Activated CD8-positive, alpha-beta memory T cell treated with anti-CD3 and anti-CD28 coated beads, Interleukin-2, amount 10 ng/mL, durations not matched to agents 7 days and 5 days (primary cell): ENCODE measurements around the gene ACOT13. TPM values are rescaled to one million over a fixed set of nuclear protein-coding genes. Genes with fewer than 3 reads are reported as not detected.
"Not testable (repeated sequence)": the region's sequence is repeated elsewhere in the genome, so short reads cannot be mapped to it uniquely, and the experiment has no call there.

Experiments used
- ATAC-seq: fragments of 150-1000 bp; cut with Tn5 transposase; one replicate; pipeline ENCODE4 v1.10.0; 2021; ENCODE audit warnings: moderate library complexity
- CTCF ChIA-PET: fragments of 350-600 bp; sonication (Branson Sonifier 250); formaldehyde crosslinking; loops from one replicate; lab custom pipeline; 2021; ENCODE audit warnings: antibody characterized with exemption; lab: Charles Lee
- DNase-seq: peaks from one replicate; pipeline ENCODE4 v3.0.0-alpha.2; 2020
- H3K27ac Mint-ChIP-seq: one replicate; pipeline ENCODE4 v1.8.0; 2021; ENCODE audit warnings: mild to moderate bottlenecking, mixed read lengths
- H3K27me3 Mint-ChIP-seq: one replicate; pipeline ENCODE4 v1.8.0; 2021; ENCODE audit warnings: mixed read lengths
- H3K36me3 Mint-ChIP-seq: one replicate; pipeline ENCODE4 v1.8.0; 2021; ENCODE audit warnings: mild to moderate bottlenecking, mixed read lengths
- H3K4me1 Mint-ChIP-seq: one replicate; pipeline ENCODE4 v1.8.0; 2021; ENCODE audit warnings: mixed read lengths
- H3K4me3 Mint-ChIP-seq: one replicate; pipeline ENCODE4 v1.8.0; 2021; ENCODE audit warnings: mild to moderate bottlenecking, moderate library complexity, mixed read lengths
- H3K9me3 Mint-ChIP-seq: one replicate; pipeline ENCODE4 v1.8.0; 2022; ENCODE audit warnings: low read depth, mixed read lengths
- total RNA-seq, 2 experiments: library from RNA; stranded (reverse); gene quantifications; one replicate each; pipeline ENCODE4 v1.2.3, GENCODE V29; 2021

Gene ACOT13
- total RNA-seq, 2 experiments from 2014 or later: 21.8 to 25.6 TPM

- H3K27ac Mint-ChIP-seq: peak overlapping the region; percentile 98
- peaks cover 47% of the 10 kb centered on the region for H3K4me1 Mint-ChIP-seq
- no peaks in the 10 kb centered on the region for H3K27me3 Mint-ChIP-seq
- ATAC-seq: peak; percentile 58
- H3K9me3 Mint-ChIP-seq: peaks cover 13% of the 10 kb centered on the region
- H3K4me3 Mint-ChIP-seq: peak overlapping the region; percentile 97
- H3K36me3 Mint-ChIP-seq: peaks cover 47% of the 10 kb centered on the region
- peak; percentile 71 for DNase-seq
- CTCF ChIA-PET: interaction anchor here (0.7 to 1.9 kb wide), 9 partner anchors 20 to 235 kb away, joined by 3 to 14 read pairs (median 4); partner anchors contain the start of genes ALDH5A1 and KIAA0319
These were observed 708 bp upstream of the ACOT13 start for GRCh38 chr6:24666097-24666640.

- CTCF ChIA-PET: interaction anchor here (0.6 to 1.9 kb wide), 7 partner anchors 21 to 351 kb away, joined by 3 to 14 read pairs (median 4); partner anchors contain the start of genes ALDH5A1 and KIAA0319
- no peaks in the 10 kb centered on the region for H3K27me3 Mint-ChIP-seq
- peaks cover 14% of the 10 kb centered on the region for H3K9me3 Mint-ChIP-seq
- H3K4me3 Mint-ChIP-seq: peak overlapping the region; percentile 97
- ATAC-seq (no peak), DNase-seq (no peak)
- H3K27ac Mint-ChIP-seq: peak overlapping the region; percentile 98
- H3K36me3 Mint-ChIP-seq: peaks cover 42% of the 10 kb centered on the region
- peaks cover 47% of the 10 kb centered on the region for H3K4me1 Mint-ChIP-seq
These were observed 514 bp downstream of the ACOT13 start for GRCh38 chr6:24667378-24667803.

- Mint-ChIP-seq H3K4me3 (peak overlapping the region; percentile 97), H3K9me3 (peaks cover 20% of the 10 kb centered on the region), H3K4me1 (peaks cover 46% of the 10 kb centered on the region), H3K36me3 (peaks cover 40% of the 10 kb centered on the region), H3K27ac (peak overlapping the region; percentile 31)
- DNase-seq, H3K27me3 Mint-ChIP-seq, CTCF ChIA-PET, ATAC-seq: not testable (repeated sequence)
These were observed 1.5 kb downstream of the ACOT13 start for GRCh38 chr6:24668066-24668996.

- Mint-ChIP-seq H3K27ac (no peak overlapping the region), H3K36me3 (peaks cover 37% of the 10 kb centered on the region), H3K4me1 (peaks cover 39% of the 10 kb centered on the region), H3K27me3 (no peaks in the 10 kb centered on the region), H3K4me3 (peak overlapping the region; percentile 97), H3K9me3 (peaks cover 23% of the 10 kb centered on the region)
- CTCF ChIA-PET: interaction anchor here (1.1 kb wide), 1 partner anchor 23 kb away, joined by 4 read pairs; the partner anchor contains the start of gene KIAA0319
- ATAC-seq (no peak), DNase-seq (no peak)
These were observed 2.1 kb downstream of the ACOT13 start for GRCh38 chr6:24668997-24669361.

GRCh38 chr6:24670492-24670891 is 3.6 kb downstream of the ACOT13 start:
- CTCF ChIA-PET, H3K27ac Mint-ChIP-seq, DNase-seq, H3K4me3 Mint-ChIP-seq, ATAC-seq, H3K27me3 Mint-ChIP-seq: not testable (repeated sequence)
- Mint-ChIP-seq H3K36me3 (peaks cover 41% of the 10 kb centered on the region), H3K9me3 (peaks cover 27% of the 10 kb centered on the region), H3K4me1 (peaks cover 27% of the 10 kb centered on the region)

GRCh38 chr6:24671077-24671476 is 4.2 kb downstream of the ACOT13 start:
- CTCF ChIA-PET: not testable (repeated sequence)

GRCh38 chr6:24672620-24673182 is 5.8 kb downstream of the ACOT13 start:
- no peak for ATAC-seq
- H3K36me3 Mint-ChIP-seq: peaks cover 40% of the 10 kb centered on the region
- CTCF ChIA-PET: interaction anchor here (2.0 kb wide), 1 partner anchor 92 kb away, joined by 6 read pairs; no protein-coding TSS in a partner anchor

More at GRCh38 chr6:24671077-24671476, 4.2 kb downstream of the ACOT13 start:
- not testable (repeated sequence) for DNase-seq, H3K4me3 Mint-ChIP-seq, ATAC-seq, H3K27me3 Mint-ChIP-seq, H3K27ac Mint-ChIP-seq
- H3K9me3 Mint-ChIP-seq: peaks cover 27% of the 10 kb centered on the region
- peaks cover 23% of the 10 kb centered on the region for H3K4me1 Mint-ChIP-seq
- peaks cover 42% of the 10 kb centered on the region for H3K36me3 Mint-ChIP-seq

GRCh38 chr6:24673625-24674024 is 6.7 kb downstream of the ACOT13 start:
- Mint-ChIP-seq H3K4me3 (no peak overlapping the region), H3K36me3 (peaks cover 40% of the 10 kb centered on the region), H3K27me3 (no peaks in the 10 kb centered on the region), H3K27ac (no peak overlapping the region), H3K9me3 (peaks cover 27% of the 10 kb centered on the region), H3K4me1 (peaks cover 7% of the 10 kb centered on the region)
- CTCF ChIA-PET: interaction anchor here (2.0 kb wide), 1 partner anchor 93 kb away, joined by 6 read pairs; no protein-coding TSS in a partner anchor
- DNase-seq (no peak), ATAC-seq (no peak)

More at GRCh38 chr6:24672620-24673182, 5.8 kb downstream of the ACOT13 start:
- peaks cover 15% of the 10 kb centered on the region for H3K4me1 Mint-ChIP-seq
- no peak for DNase-seq
- H3K27ac Mint-ChIP-seq: no peak overlapping the region
- H3K9me3 Mint-ChIP-seq: peaks cover 27% of the 10 kb centered on the region
- H3K27me3 Mint-ChIP-seq: no peaks in the 10 kb centered on the region
- H3K4me3 Mint-ChIP-seq: no peak overlapping the region

- ATAC-seq, H3K27me3 Mint-ChIP-seq, H3K4me1 Mint-ChIP-seq, DNase-seq, H3K27ac Mint-ChIP-seq, H3K9me3 Mint-ChIP-seq, CTCF ChIA-PET, H3K4me3 Mint-ChIP-seq: not testable (repeated sequence)
- H3K36me3 Mint-ChIP-seq: peaks cover 11% of the 10 kb centered on the region
These were observed 12.0 kb downstream of the ACOT13 start for GRCh38 chr6:24678792-24679352.

- H3K4me3 Mint-ChIP-seq: no peak overlapping the region
- DNase-seq: no peak
- CTCF ChIA-PET: no interaction called here
- no peak overlapping the region for H3K27ac Mint-ChIP-seq
- no peaks in the 10 kb centered on the region for H3K27me3 Mint-ChIP-seq
- no peaks in the 10 kb centered on the region for H3K4me1 Mint-ChIP-seq
- no peak for ATAC-seq
- H3K9me3 Mint-ChIP-seq: no peaks in the 10 kb centered on the region
- H3K36me3 Mint-ChIP-seq: peaks cover 1% of the 10 kb centered on the region
These were observed 13.7 kb downstream of the ACOT13 start for GRCh38 chr6:24680582-24680981.

- CTCF ChIA-PET: no interaction called here
- H3K4me3 Mint-ChIP-seq: no peak overlapping the region
- DNase-seq (no peak), ATAC-seq (no peak)
- no peaks in the 10 kb centered on the region for H3K4me1 Mint-ChIP-seq
- no peaks in the 10 kb centered on the region for H3K9me3 Mint-ChIP-seq
- no peaks in the 10 kb centered on the region for H3K27me3 Mint-ChIP-seq
- H3K27ac Mint-ChIP-seq: no peak overlapping the region
- peaks cover 3% of the 10 kb centered on the region for H3K36me3 Mint-ChIP-seq
These were observed 16.7 kb downstream of the ACOT13 start for GRCh38 chr6:24683297-24684296.

- no peak overlapping the region for H3K27ac Mint-ChIP-seq
- no peaks in the 10 kb centered on the region for H3K9me3 Mint-ChIP-seq
- CTCF ChIA-PET: no interaction called here
- DNase-seq: no peak
- peaks cover 3% of the 10 kb centered on the region for H3K36me3 Mint-ChIP-seq
- no peak overlapping the region for H3K4me3 Mint-ChIP-seq
- H3K27me3 Mint-ChIP-seq: no peaks in the 10 kb centered on the region
- no peak for ATAC-seq
- no peaks in the 10 kb centered on the region for H3K4me1 Mint-ChIP-seq
These were observed 19.5 kb downstream of the ACOT13 start for GRCh38 chr6:24686408-24686807.
